SU-DHL-6 (cell line): ENCODE measurements around the gene HSDL2.

Experiments used
- H2AFZ ChIP-seq: fragments of 200-600 bp; sonication (generic); 2 replicates; pipeline ENCODE4 v1.6.1; 2014; ENCODE audit warnings: low read depth, mild to moderate bottlenecking, moderate library complexity, mixed read lengths, antibody characterized with exemption, low read length; ENCODE audit not compliant: severe bottlenecking
- H3F3A ChIP-seq: fragments of 200-600 bp; shearing (Covaris generic); 2 replicates; pipeline ENCODE4 v1.6.0; 2016; ENCODE audit warnings: antibody characterized with exemption, mild to moderate bottlenecking; ENCODE audit not compliant: insufficient read depth
- H3K27ac ChIP-seq: fragments of 200-600 bp; sonication (generic); 2 replicates; pipeline ENCODE4 v1.5.1; 2016; ENCODE audit warnings: low read depth, mild to moderate bottlenecking, low read length, moderate library complexity, mixed read lengths
- H3K27me3 ChIP-seq: fragments of 200-600 bp; sonication (generic), shearing (Covaris generic); 2 replicates; pipeline ENCODE4 v1.6.0; 2014; ENCODE audit warnings: mild to moderate bottlenecking, low read length
- H3K36me3 ChIP-seq: fragments of 200-600 bp; sonication (generic); 2 replicates; pipeline ENCODE4 v1.6.1; 2014; ENCODE audit warnings: mild to moderate bottlenecking, low read length, mixed read lengths
- H3K4me2 ChIP-seq: fragments of 300-600, 200-600 bp; shearing (Covaris generic), sonication (generic); 2 replicates; pipeline ENCODE4 v1.6.0; 2014; ENCODE audit warnings: low read length, low read depth, mild to moderate bottlenecking; ENCODE audit not compliant: poor library complexity, severe bottlenecking
- H3K4me3 ChIP-seq: fragments of 200-600 bp; sonication (generic); 2 replicates; pipeline ENCODE4 v1.5.1; 2014; ENCODE audit warnings: antibody characterized with exemption, low read length, mild to moderate bottlenecking, mixed read lengths; ENCODE audit not compliant: insufficient read depth, poor library complexity, severe bottlenecking
- H3K79me2 ChIP-seq: fragments of 200-600 bp; sonication (generic); 2 replicates; pipeline ENCODE4 v1.6.1; 2014; ENCODE audit warnings: mild to moderate bottlenecking, low read length, moderate library complexity; ENCODE audit not compliant: insufficient read depth
- H3K9ac ChIP-seq: fragments of 200-600 bp; sonication (generic); 2 replicates; pipeline ENCODE4 v1.7.0; 2014; ENCODE audit warnings: mild to moderate bottlenecking, low read length
- H3K9me2 ChIP-seq: fragments of 200-600 bp; sonication (generic); replicated peaks from 2 replicates; pipeline ENCODE4 v1.6.1; 2014; ENCODE audit warnings: low read length; ENCODE audit not compliant: insufficient read depth
- H3K9me3 ChIP-seq: fragments of 200-600 bp; sonication (generic); 2 replicates; pipeline ENCODE4 v1.6.1; 2014; ENCODE audit warnings: low read length, mixed read lengths; ENCODE audit not compliant: insufficient read depth
- H4K20me1 ChIP-seq: fragments of 200-600 bp; sonication (generic); 2 replicates; pipeline ENCODE4 v1.6.1; 2014; ENCODE audit warnings: low read depth, mild to moderate bottlenecking, antibody characterized with exemption, low read length, moderate library complexity, mixed read lengths
- EZH2phosphoT487 ChIP-seq: fragments of 200-600 bp; sonication (generic), shearing (Covaris generic); conservative IDR thresholded peaks from 2 replicates; pipeline ENCODE4 v1.6.1; 2018; ENCODE audit warnings: mild to moderate bottlenecking, antibody characterized with exemption, low read length, moderate library complexity, mixed read lengths
- TF ChIP-seq, protein P1 (sequence below): fragments of 200-600 bp; sonication (generic); IDR thresholded peaks from one replicate; pipeline ENCODE4 v1.5.1; 2017; ENCODE audit warnings: antibody characterized with exemption, mild to moderate bottlenecking, low read length, moderate library complexity; ENCODE audit not compliant: insufficient read depth, poor library complexity, severe bottlenecking

The HSDL2 gene

DNA sequence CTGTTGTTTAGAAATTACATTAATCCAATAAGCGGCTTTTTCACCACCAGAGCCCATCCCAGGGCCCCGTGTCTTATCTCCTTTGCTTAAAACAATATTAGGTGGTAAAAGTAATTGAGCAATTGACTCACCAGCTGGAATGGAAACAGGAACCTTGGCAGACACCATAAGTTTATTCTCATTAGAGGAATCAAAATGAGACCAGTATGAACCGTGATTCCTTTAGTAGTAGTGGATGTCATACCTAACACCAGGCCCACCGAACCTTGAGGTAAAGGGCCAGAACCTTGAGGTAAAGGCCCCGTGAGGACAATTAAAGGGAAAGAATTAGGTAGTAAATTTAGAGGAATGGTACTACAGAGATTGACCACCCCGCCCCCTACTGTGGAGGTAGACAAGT, 16.5 kb downstream of the HSDL2 start:
- Histone ChIP-seq H2AFZ (no peak overlapping the region), H3K9me3 (no peaks in the 10 kb centered on the region), H3K9ac (no peak overlapping the region), H3F3A (no peaks in the 10 kb centered on the region), H3K4me2 (no peak overlapping the region), H4K20me1 (no peaks in the 10 kb centered on the region), H3K79me2 (no peaks in the 10 kb centered on the region), H3K9me2 (no peaks in the 10 kb centered on the region), H3K27me3 (no peaks in the 10 kb centered on the region), H3K4me3 (no peak overlapping the region), H3K36me3 (no peaks in the 10 kb centered on the region), H3K27ac (no peak overlapping the region)
- TF ChIP-seq, protein P1, sequence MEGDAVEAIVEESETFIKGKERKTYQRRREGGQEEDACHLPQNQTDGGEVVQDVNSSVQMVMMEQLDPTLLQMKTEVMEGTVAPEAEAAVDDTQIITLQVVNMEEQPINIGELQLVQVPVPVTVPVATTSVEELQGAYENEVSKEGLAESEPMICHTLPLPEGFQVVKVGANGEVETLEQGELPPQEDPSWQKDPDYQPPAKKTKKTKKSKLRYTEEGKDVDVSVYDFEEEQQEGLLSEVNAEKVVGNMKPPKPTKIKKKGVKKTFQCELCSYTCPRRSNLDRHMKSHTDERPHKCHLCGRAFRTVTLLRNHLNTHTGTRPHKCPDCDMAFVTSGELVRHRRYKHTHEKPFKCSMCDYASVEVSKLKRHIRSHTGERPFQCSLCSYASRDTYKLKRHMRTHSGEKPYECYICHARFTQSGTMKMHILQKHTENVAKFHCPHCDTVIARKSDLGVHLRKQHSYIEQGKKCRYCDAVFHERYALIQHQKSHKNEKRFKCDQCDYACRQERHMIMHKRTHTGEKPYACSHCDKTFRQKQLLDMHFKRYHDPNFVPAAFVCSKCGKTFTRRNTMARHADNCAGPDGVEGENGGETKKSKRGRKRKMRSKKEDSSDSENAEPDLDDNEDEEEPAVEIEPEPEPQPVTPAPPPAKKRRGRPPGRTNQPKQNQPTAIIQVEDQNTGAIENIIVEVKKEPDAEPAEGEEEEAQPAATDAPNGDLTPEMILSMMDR = no peak
- TF ChIP-seq EZH2phosphoT487 = no peak

DNA sequence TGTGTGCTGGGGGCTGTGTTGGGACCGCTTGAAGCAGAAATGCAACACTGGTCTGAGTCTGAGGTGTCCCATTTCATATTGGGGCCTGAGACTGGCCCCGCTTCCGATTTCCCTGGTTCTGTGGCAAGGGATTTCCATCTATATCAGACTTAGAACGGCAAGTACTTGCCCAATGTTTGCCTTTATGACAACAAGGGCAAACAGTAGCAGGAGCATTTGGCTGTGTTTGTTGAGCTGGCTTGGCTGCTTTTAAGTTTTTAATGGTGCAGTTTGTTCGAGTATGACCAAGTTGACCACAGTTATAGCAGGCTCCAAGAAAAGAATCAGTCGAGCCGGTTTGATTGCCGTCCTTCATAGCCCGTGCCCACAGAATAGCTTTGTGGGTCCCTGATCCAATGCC, 17.0 kb downstream of the HSDL2 start:
- H3K9me2 ChIP-seq = no peaks in the 10 kb centered on the region
- H3K36me3 ChIP-seq = no peaks in the 10 kb centered on the region
- H3K4me2 ChIP-seq = no peak overlapping the region
- H3K79me2 ChIP-seq = no peaks in the 10 kb centered on the region
- no peak overlapping the region for H3K27ac ChIP-seq
- TF ChIP-seq, protein P1 = no peak
- TF ChIP-seq EZH2phosphoT487 = no peak
- no peak overlapping the region for H3K9ac ChIP-seq
- no peaks in the 10 kb centered on the region for H4K20me1 ChIP-seq
- no peak overlapping the region for H3K4me3 ChIP-seq
- no peaks in the 10 kb centered on the region for H3F3A ChIP-seq
- no peaks in the 10 kb centered on the region for H3K27me3 ChIP-seq
- H3K9me3 ChIP-seq = no peaks in the 10 kb centered on the region
- H2AFZ ChIP-seq = no peak overlapping the region

DNA sequence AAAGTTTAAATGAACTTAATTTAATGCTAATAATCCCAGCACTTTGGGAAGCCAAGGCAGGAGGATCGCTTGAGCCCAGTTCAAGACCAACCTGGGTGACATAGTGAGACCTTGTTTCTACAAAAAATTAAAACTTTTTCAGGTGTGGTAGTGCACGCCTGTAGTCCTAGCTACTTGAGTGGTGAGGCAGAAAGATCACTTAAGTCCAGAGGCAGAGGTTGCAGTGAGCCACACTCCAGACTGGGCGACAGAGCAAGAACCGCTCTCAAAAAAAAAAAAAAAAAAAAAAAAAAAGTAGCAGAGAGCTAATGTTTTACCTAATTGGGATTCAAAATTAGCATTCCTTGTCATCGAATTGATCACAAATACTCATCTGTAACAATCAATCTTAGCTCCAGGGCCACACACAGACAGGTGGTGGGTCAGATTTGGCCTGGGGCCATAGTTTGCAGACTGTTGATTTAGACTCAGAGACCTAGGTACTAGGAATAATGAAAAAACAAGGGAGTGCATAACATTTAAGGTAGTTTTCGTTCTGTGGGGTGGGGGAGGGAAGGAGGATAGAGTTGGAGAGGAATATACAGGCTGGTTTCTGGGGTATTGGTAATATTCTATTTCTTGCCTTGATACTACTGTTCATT, 21.4 kb downstream of the HSDL2 start:
- no peaks in the 10 kb centered on the region for H3K36me3 ChIP-seq
- no peak overlapping the region for H3K4me3 ChIP-seq
- no peaks in the 10 kb centered on the region for H3K79me2 ChIP-seq
- H3K27ac ChIP-seq = no peak overlapping the region
- TF ChIP-seq EZH2phosphoT487 = no peak
- TF ChIP-seq, protein P1 = no peak
- no peaks in the 10 kb centered on the region for H3K9me3 ChIP-seq
- H3K9me2 ChIP-seq = no peaks in the 10 kb centered on the region
- H3K4me2 ChIP-seq = no peak overlapping the region
- no peaks in the 10 kb centered on the region for H4K20me1 ChIP-seq
- no peak overlapping the region for H3K9ac ChIP-seq
- H3K27me3 ChIP-seq = no peaks in the 10 kb centered on the region
- no peaks in the 10 kb centered on the region for H3F3A ChIP-seq
- no peak overlapping the region for H2AFZ ChIP-seq
